Activated CD8-positive, alpha-beta T cell treated with anti-CD3 and anti-CD28 coated beads for 36 hours (primary cell): ENCODE measurements around the gene PCCA. TPM values are rescaled to one million over a fixed set of nuclear protein-coding genes. Genes with fewer than 3 reads are reported as not detected.
"Not testable (repeated sequence)": the region's sequence is repeated elsewhere in the genome, so short reads cannot be mapped to it uniquely, and the experiment has no call there.

Experiments
- ATAC-seq: fragments of 200-7000 bp; cut with Tn5 transposase; one replicate; pipeline ENCODE4 v1.10.0; 2021; ENCODE audit warnings: mild to moderate bottlenecking, moderate library complexity
- CTCF ChIA-PET: fragments of 350-600 bp; sonication (Branson Sonifier 250); formaldehyde crosslinking; loops from one replicate; lab custom pipeline; 2021; ENCODE audit warnings: antibody characterized with exemption; lab: Charles Lee
- POLR2A ChIA-PET: fragments of 350-600 bp; sonication (Branson Sonifier 250); formaldehyde crosslinking; loops from one replicate; lab custom pipeline; 2021; ENCODE audit warnings: antibody characterized with exemption; lab: Charles Lee
- DNase-seq: peaks from one replicate; pipeline ENCODE4 v3.0.0-alpha.2; 2020
- H3K27ac Mint-ChIP-seq: one replicate; pipeline ENCODE4 v1.8.0; 2021; ENCODE audit warnings: mild to moderate bottlenecking, mixed read lengths
- H3K27me3 Mint-ChIP-seq: one replicate; pipeline ENCODE4 v1.8.0; 2021; ENCODE audit warnings: mixed read lengths
- H3K36me3 Mint-ChIP-seq: one replicate; pipeline ENCODE4 v1.8.0; 2021; ENCODE audit warnings: low read depth, mixed read lengths
- H3K4me1 Mint-ChIP-seq: one replicate; pipeline ENCODE4 v1.8.0; 2021; ENCODE audit warnings: low read depth, mixed read lengths
- H3K4me3 Mint-ChIP-seq: one replicate; pipeline ENCODE4 v1.8.0; 2021; ENCODE audit warnings: mild to moderate bottlenecking, moderate library complexity, mixed read lengths
- H3K9me3 Mint-ChIP-seq: one replicate; pipeline ENCODE4 v1.8.0; 2021; ENCODE audit warnings: mixed read lengths
- intact Hi-C: fragments of 100-400 bp; cut with micrococcal nuclease; formaldehyde crosslinking; loops from one replicate; pipeline ENCODE4 v1.10.0; 2022
- total RNA-seq, 2 experiments: library from RNA; stranded (reverse); gene quantifications; one replicate each; pipeline ENCODE4 v1.2.3, GENCODE V29; 2021
- TF ChIP-seq, protein P1 (sequence below): fragments of 200-600 bp; IDR thresholded peaks from one replicate; pipeline ENCODE4 v1.8.0; 2022; ENCODE audit warnings: antibody characterized with exemption, mild to moderate bottlenecking

PCCA gene
- total RNA-seq, 2 experiments from 2014 or later: 8.4 to 9.2 TPM

DNA sequence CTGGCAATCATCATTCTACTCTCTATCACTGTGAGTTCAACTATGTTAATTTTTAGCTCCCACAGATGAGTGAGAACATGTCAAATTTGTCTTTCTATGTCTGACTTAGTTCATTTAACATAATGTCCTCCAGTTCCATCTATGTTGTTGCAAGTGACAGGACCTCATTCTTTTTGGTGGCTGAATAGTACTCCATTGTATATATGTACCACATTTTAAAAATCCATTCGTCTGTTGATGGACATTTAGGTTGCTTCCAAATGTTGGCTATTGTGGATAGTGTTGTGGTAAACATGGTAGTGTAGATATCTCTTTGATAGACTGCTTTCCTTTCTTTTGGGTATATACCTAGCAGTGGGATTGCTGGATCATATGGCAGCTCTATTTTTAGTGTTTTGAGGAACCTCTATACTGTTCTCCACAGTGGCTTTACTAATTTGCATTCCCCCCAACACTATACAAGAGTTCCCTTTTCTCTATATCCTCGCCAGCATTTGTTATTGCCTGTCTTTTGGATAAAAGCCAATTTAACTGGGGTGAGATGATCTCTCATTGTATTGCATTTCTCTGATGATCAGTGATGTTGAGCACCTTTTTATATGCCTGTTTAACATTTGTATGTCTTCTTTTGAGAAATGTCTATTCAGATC is 124.1 kb downstream of the PCCA start:
- intact Hi-C loops: no loop called here
- H3K27ac Mint-ChIP-seq: no peak overlapping the region
- peaks cover 16% of the 10 kb centered on the region for H3K36me3 Mint-ChIP-seq
- TF ChIP-seq, protein P1, sequence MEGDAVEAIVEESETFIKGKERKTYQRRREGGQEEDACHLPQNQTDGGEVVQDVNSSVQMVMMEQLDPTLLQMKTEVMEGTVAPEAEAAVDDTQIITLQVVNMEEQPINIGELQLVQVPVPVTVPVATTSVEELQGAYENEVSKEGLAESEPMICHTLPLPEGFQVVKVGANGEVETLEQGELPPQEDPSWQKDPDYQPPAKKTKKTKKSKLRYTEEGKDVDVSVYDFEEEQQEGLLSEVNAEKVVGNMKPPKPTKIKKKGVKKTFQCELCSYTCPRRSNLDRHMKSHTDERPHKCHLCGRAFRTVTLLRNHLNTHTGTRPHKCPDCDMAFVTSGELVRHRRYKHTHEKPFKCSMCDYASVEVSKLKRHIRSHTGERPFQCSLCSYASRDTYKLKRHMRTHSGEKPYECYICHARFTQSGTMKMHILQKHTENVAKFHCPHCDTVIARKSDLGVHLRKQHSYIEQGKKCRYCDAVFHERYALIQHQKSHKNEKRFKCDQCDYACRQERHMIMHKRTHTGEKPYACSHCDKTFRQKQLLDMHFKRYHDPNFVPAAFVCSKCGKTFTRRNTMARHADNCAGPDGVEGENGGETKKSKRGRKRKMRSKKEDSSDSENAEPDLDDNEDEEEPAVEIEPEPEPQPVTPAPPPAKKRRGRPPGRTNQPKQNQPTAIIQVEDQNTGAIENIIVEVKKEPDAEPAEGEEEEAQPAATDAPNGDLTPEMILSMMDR: no peak
- CTCF ChIA-PET: interaction anchor here (1.3 to 1.4 kb wide), 2 partner anchors 297 to 302 kb away, joined by 3 to 4 read pairs; no protein-coding TSS in a partner anchor
- no peak overlapping the region for H3K4me3 Mint-ChIP-seq
- peaks cover 3% of the 10 kb centered on the region for H3K9me3 Mint-ChIP-seq
- POLR2A ChIA-PET: no interaction called here
- H3K4me1 Mint-ChIP-seq: peaks cover 10% of the 10 kb centered on the region
- DNase-seq: no peak
- no peaks in the 10 kb centered on the region for H3K27me3 Mint-ChIP-seq
- ATAC-seq: no peak

DNA sequence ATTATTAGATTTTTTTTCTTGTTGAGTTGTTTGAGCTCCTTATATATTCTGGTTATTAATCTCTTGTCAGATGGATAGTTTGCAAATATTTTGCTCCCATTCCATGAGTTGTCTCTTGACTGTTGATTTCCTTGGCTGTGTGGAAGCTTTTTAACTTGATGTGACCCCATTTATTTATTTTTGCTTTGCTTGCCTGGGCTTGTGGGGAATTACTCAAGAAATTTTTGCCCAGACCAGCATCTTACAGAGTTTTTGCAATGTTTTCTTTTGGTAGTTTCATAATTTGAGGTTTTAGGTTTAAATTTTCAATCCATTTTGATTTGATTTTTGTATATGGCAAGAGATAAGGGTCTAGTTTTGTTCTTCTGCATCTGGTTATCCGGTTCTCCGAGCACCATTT is 124.7 kb downstream of the PCCA start:
- Mint-ChIP-seq H3K9me3 (peaks cover 3% of the 10 kb centered on the region), H3K27ac (no peak overlapping the region), H3K4me3 (no peak overlapping the region), H3K27me3 (no peaks in the 10 kb centered on the region), H3K4me1 (peaks cover 10% of the 10 kb centered on the region), H3K36me3 (peaks cover 16% of the 10 kb centered on the region)
- intact Hi-C loops: no loop called here
- TF ChIP-seq, protein P1: no peak
- ChIA-PET POLR2A (no interaction called here), CTCF (no interaction called here)
- no peak for ATAC-seq
- DNase-seq: no peak

DNA sequence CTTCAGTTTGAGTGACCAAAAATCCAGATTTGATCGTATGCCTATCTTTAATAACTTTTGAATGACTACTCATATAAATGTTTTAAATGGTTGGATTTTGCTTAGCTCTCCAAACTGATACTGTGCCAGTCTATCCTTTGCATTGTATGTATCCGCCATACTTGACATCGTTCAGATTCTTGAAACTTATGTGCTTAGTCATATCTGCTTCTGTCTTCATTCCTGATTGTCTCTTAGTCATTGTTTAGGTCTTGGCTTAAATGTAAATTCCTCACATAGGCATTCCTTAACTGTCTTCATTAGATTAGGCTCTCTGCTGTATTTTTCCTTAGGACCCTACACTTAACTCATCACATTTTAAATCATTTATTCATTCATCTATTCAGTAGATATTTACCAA is 126.0 kb downstream of the PCCA start:
- Mint-ChIP-seq H3K9me3 (peaks cover 3% of the 10 kb centered on the region), H3K27ac (no peak overlapping the region), H3K4me3 (no peak overlapping the region), H3K4me1 (peaks cover 10% of the 10 kb centered on the region), H3K27me3 (no peaks in the 10 kb centered on the region), H3K36me3 (peaks cover 16% of the 10 kb centered on the region)
- CTCF ChIA-PET: no interaction called here
- no peak for DNase-seq
- POLR2A ChIA-PET: no interaction called here
- intact Hi-C loops: no loop called here
- no peak for ATAC-seq
- TF ChIP-seq, protein P1: no peak

DNA sequence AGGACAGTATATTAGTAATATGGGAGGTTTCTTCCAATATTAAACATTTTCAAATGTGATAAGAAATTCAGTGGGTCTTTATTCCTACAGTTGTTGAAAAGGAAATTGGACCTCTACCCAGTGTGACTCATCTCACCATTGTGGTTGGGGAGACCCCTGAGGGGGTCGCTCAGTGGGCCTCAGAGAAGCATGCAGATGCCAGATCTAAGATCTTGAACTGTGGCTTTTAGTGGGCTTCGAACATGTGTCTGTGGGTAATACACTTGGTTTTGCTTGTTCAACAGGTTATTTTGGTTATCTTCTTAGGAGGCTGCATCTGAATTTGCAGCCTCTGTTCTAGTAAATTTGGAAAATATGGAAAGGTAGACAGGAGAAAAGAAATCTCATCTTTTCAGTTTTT is 132.3 kb downstream of the PCCA start:
- ChIA-PET POLR2A (no interaction called here), CTCF (no interaction called here)
- TF ChIP-seq, protein P1: no peak
- DNase-seq (no peak), ATAC-seq (no peak)
- Mint-ChIP-seq H3K36me3 (peaks cover 2% of the 10 kb centered on the region), H3K27ac (no peak overlapping the region), H3K4me3 (no peak overlapping the region), H3K27me3 (no peaks in the 10 kb centered on the region), H3K9me3 (no peaks in the 10 kb centered on the region), H3K4me1 (peaks cover 4% of the 10 kb centered on the region)
- intact Hi-C loops: no loop called here

DNA sequence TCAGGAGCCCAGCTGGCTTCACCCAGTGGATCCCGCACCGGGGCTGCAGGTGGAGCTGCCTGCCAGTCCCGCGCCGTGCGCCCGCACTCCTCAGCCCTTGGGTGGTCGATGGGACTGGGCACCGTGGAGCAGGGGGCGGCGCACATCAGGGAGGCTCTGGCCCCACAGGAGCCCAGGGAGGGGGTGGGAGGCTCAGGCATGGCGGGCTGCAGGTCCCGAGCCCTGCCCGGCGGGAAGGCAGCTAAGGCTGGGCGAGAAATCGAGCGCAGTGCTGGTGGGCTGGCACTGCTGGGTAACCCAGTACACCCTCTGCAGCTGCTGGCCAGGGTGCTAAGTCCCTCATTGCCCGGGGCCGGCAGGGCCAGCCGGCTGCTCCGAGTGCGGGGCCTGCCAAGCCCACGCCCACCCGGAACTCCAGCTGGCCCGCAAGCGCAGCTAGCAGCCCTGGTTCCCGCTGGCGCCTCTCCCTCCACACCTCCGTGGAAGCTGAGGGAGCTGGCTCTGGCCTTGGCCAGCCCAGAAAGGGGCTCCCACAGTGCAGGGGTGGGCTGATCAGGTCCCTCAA is 135.2 kb downstream of the PCCA start:
- intact Hi-C loops, H3K27ac Mint-ChIP-seq, H3K4me1 Mint-ChIP-seq, H3K36me3 Mint-ChIP-seq, H3K27me3 Mint-ChIP-seq, POLR2A ChIA-PET, DNase-seq, ATAC-seq, H3K4me3 Mint-ChIP-seq, H3K9me3 Mint-ChIP-seq: not testable (repeated sequence)
- CTCF ChIA-PET: interaction anchor here (2.6 kb wide), 1 partner anchor 11 kb away, joined by 9 read pairs; no protein-coding TSS in a partner anchor
